ENCODE results near the gene MYO15B. TPM values are rescaled to one million over a fixed set of nuclear protein-coding genes. Genes with fewer than 3 reads are reported as not detected.

MYO15B gene
- total and polyA plus RNA-seq, 2 experiments from 2014 or later = 1.3 to 7.2 TPM

- Histone ChIP-seq H3K36me3 (ENCODE audit: low read depth) (no peaks in the 10 kb centered on the region), H3K9me2 (ENCODE audit: insufficient read depth) (no peaks in the 10 kb centered on the region), H3K79me2 (ENCODE audit: insufficient read depth) (no peaks in the 10 kb centered on the region), H3F3A (ENCODE audit: insufficient read depth) (no peaks in the 10 kb centered on the region), H3K27ac (no peak overlapping the region), H3K27me3 (replicated peaks; ENCODE audit: insufficient read depth) (no peaks in the 10 kb centered on the region), H3K4me3 (no peak overlapping the region), H2AFZ (no peak overlapping the region), H3K9ac (no peak overlapping the region), H3K4me2 (ENCODE audit: unreplicated experiment) (no peak overlapping the region), H4K20me1 (ENCODE audit: insufficient read depth) (no peaks in the 10 kb centered on the region), H3K4me1 (ENCODE audit: insufficient read depth) (no peaks in the 10 kb centered on the region), H3K9me3 (ENCODE audit: low read depth) (no peaks in the 10 kb centered on the region)
- DNase-seq = no peak
- TF ChIP-seq EZH2 (IDR thresholded peaks at IDR 0.05; ENCODE audit: insufficient read depth, poor library complexity, severe bottlenecking) (no peak), EZH2phosphoT487 (IDR thresholded peaks at IDR 0.05; ENCODE audit: insufficient read depth, low read depth) (no peak)
- 90 to 91% methylated on average over 7 of the region's 7 CpGs for WGBS, 2 experiments (ENCODE audit: low coverage in 1 of 2, low lambda C conversion rate in 2 of 2, missing lambda C conversion rate in 2 of 2)
- in situ Hi-C loops (cut with MboI) = no loop called here
Measured at GRCh38 chr17:75643643-75644017, 56.0 kb downstream of the MYO15B start.

- H3K27me3 ChIP-seq (replicated peaks; ENCODE audit: insufficient read depth) = no peaks in the 10 kb centered on the region
- H3K27ac ChIP-seq = no peak overlapping the region
- WGBS, 2 experiments (ENCODE audit: low coverage in 1 of 2, low lambda C conversion rate in 2 of 2, missing lambda C conversion rate in 2 of 2) = 84 to 90% methylated on average over 7 of the region's 7 CpGs
- H3K79me2 ChIP-seq (ENCODE audit: insufficient read depth) = no peaks in the 10 kb centered on the region
- no peaks in the 10 kb centered on the region for H3K9me3 ChIP-seq (ENCODE audit: low read depth)
- no peak overlapping the region for H3K9ac ChIP-seq
- no peaks in the 10 kb centered on the region for H3K4me1 ChIP-seq (ENCODE audit: insufficient read depth)
- no peak overlapping the region for H3K4me2 ChIP-seq (ENCODE audit: unreplicated experiment)
- H3F3A ChIP-seq (ENCODE audit: insufficient read depth) = no peaks in the 10 kb centered on the region
- H3K36me3 ChIP-seq (ENCODE audit: low read depth) = no peaks in the 10 kb centered on the region
- no peaks in the 10 kb centered on the region for H4K20me1 ChIP-seq (ENCODE audit: insufficient read depth)
- H3K9me2 ChIP-seq (ENCODE audit: insufficient read depth) = no peaks in the 10 kb centered on the region
- TF ChIP-seq EZH2phosphoT487 (IDR thresholded peaks at IDR 0.05; ENCODE audit: insufficient read depth, low read depth) = no peak
- TF ChIP-seq EZH2 (IDR thresholded peaks at IDR 0.05; ENCODE audit: insufficient read depth, poor library complexity, severe bottlenecking) = no peak
- no peak for DNase-seq
- H2AFZ ChIP-seq = no peak overlapping the region
- no peak overlapping the region for H3K4me3 ChIP-seq
- in situ Hi-C loops (cut with MboI) = no loop called here
Measured at GRCh38 chr17:75645501-75645888, 57.9 kb downstream of the MYO15B start.

- no peaks in the 10 kb centered on the region for H4K20me1 ChIP-seq (ENCODE audit: insufficient read depth)
- no peak overlapping the region for H3K9ac ChIP-seq
- H3K27ac ChIP-seq = no peak overlapping the region
- no peak for TF ChIP-seq EZH2 (IDR thresholded peaks at IDR 0.05; ENCODE audit: insufficient read depth, poor library complexity, severe bottlenecking)
- TF ChIP-seq EZH2phosphoT487 (IDR thresholded peaks at IDR 0.05; ENCODE audit: insufficient read depth, low read depth) = no peak
- H3K9me3 ChIP-seq (ENCODE audit: low read depth) = no peaks in the 10 kb centered on the region
- no peak for DNase-seq
- no peaks in the 10 kb centered on the region for H3K4me1 ChIP-seq (ENCODE audit: insufficient read depth)
- no peaks in the 10 kb centered on the region for H3K9me2 ChIP-seq (ENCODE audit: insufficient read depth)
- H2AFZ ChIP-seq = no peak overlapping the region
- no peaks in the 10 kb centered on the region for H3K36me3 ChIP-seq (ENCODE audit: low read depth)
- in situ Hi-C loops (cut with MboI) = no loop called here
- no peaks in the 10 kb centered on the region for H3K27me3 ChIP-seq (replicated peaks; ENCODE audit: insufficient read depth)
- no peaks in the 10 kb centered on the region for H3F3A ChIP-seq (ENCODE audit: insufficient read depth)
- H3K4me3 ChIP-seq = no peak overlapping the region
- WGBS, 2 experiments (ENCODE audit: low coverage in 1 of 2, low lambda C conversion rate in 2 of 2, missing lambda C conversion rate in 2 of 2) = 79 to 80% methylated on average over 17 of the region's 17 CpGs
- H3K79me2 ChIP-seq (ENCODE audit: insufficient read depth) = no peaks in the 10 kb centered on the region
- H3K4me2 ChIP-seq (ENCODE audit: unreplicated experiment) = no peak overlapping the region
Measured at GRCh38 chr17:75645889-75646637, 58.5 kb downstream of the MYO15B start.

- no peak for DNase-seq
- no peak overlapping the region for H3K27ac ChIP-seq
- H3K36me3 ChIP-seq (ENCODE audit: low read depth) = peaks cover 1% of the 10 kb centered on the region; the same call in 1 of the 2 replicates
- no peak overlapping the region for H2AFZ ChIP-seq
- H3K9ac ChIP-seq = no peak overlapping the region
- in situ Hi-C loops (cut with MboI) = no loop called here
- H3F3A ChIP-seq (ENCODE audit: insufficient read depth) = no peaks in the 10 kb centered on the region
- H4K20me1 ChIP-seq (ENCODE audit: insufficient read depth) = no peaks in the 10 kb centered on the region
- no peak overlapping the region for H3K4me2 ChIP-seq (ENCODE audit: unreplicated experiment)
- H3K9me2 ChIP-seq (ENCODE audit: insufficient read depth) = no peaks in the 10 kb centered on the region
- H3K79me2 ChIP-seq (ENCODE audit: insufficient read depth) = no peaks in the 10 kb centered on the region
- no peaks in the 10 kb centered on the region for H3K4me1 ChIP-seq (ENCODE audit: insufficient read depth)
- H3K27me3 ChIP-seq (replicated peaks; ENCODE audit: insufficient read depth) = no peaks in the 10 kb centered on the region
- H3K9me3 ChIP-seq (ENCODE audit: low read depth) = no peaks in the 10 kb centered on the region
- H3K4me3 ChIP-seq = no peak overlapping the region
- TF ChIP-seq EZH2phosphoT487 (IDR thresholded peaks at IDR 0.05; ENCODE audit: insufficient read depth, low read depth) (no peak), EZH2 (IDR thresholded peaks at IDR 0.05; ENCODE audit: insufficient read depth, poor library complexity, severe bottlenecking) (no peak)
- 86 to 90% methylated on average over 6 of the region's 6 CpGs for WGBS, 2 experiments (ENCODE audit: low coverage in 1 of 2, low lambda C conversion rate in 2 of 2, missing lambda C conversion rate in 2 of 2)
Measured at GRCh38 chr17:75646638-75646992, 59.0 kb downstream of the MYO15B start.
